ENCODE data around the gene GFI1B. TPM values are rescaled to one million over a fixed set of nuclear protein-coding genes. Genes with fewer than 3 reads are reported as not detected.

The GFI1B gene
- total and polyA plus RNA-seq, 10 of the 15 experiments (the other 5 are each of a cell fraction or from before 2014, with no cell fraction given) = 0.04 to 0.11 (median 0.05) TPM; not detected in 7

DNA sequence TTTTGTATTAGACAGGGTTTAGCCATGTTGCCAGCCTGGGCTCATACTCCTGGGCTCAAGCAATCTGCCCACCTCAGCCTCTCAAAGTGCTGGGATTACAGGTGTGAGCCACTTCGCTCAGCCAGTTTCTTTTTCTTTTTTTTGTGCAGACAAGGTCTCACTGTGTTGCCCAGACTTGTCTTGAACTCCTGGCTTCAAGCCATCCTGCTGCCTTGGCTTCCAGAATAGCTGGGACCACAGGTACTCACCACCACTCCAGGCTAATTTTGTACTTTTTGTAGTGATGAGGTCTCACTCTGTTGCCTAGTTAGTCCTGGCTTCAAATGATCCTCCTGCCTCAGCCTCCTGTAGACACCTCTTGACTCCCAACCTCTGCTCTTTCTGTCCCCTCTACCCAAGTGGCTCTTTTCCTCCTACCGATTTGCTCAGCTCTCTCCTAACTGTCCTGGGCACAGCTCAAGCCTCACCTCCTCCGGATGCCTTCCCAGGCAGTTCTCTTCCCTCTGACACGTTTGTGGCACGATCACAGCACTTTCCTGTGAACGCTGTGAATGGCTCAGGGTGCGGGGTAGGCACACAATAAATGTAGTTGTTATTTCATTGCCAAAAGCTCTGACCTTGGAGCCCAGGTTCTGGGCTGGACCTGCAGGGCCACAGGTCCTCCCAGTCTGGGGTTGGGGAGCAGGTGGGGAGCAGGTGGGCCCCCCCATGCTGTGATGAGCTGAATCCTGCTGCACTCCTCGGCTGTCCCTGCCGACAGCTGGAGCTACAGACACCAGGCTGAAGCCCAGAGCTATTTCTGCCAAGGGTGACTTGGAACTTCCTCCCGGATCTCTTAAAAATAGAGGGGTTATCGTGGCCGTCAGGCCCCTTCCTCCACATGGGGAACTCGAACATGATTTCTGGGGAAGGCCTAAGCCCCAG lies 23.9 kb downstream of the GFI1B start:
- ATAC-seq (no peak), DNase-seq (ENCODE audit: low read depth, low spot score) (no peak), FAIRE-seq (no peak)
- intact Hi-C loops (cut with micrococcal nuclease; ENCODE audit: unreplicated experiment) = no loop called here
- RAD21 ChIA-PET (ENCODE audit: unreplicated experiment) = interaction anchor here (1.1 kb wide), 1 partner anchor 20 kb away, joined by 3 read pairs; no protein-coding TSS in a partner anchor
- H3K79me2 ChIP-seq (ENCODE audit: control insufficient read depth, insufficient read depth, low read length) = no peaks in the 10 kb centered on the region
- no peaks in the 10 kb centered on the region for H3K36me3 ChIP-seq (ENCODE audit: control insufficient read depth in 2 of 2, insufficient read depth in 2 of 2, low read length in 1 of 2)
- in situ Hi-C loops (cut with MboI) = no loop called here
- H3K27ac ChIP-seq (ENCODE audit: control insufficient read depth, insufficient read depth) = no peak overlapping the region
- no peak overlapping the region for H2AFZ ChIP-seq (ENCODE audit: control insufficient read depth, low read depth, low read length)
- WGBS (ENCODE audit: insufficient coverage, insufficient replicate concordance, low lambda C conversion rate, missing lambda C conversion rate) = 6% methylated on average over 13 of the region's 13 CpGs
- no peaks in the 10 kb centered on the region; the same call in 2 of the 3 replicates for H3K9me3 ChIP-seq (replicated peaks; ENCODE audit: control insufficient read depth, insufficient read depth, low read length)
- no peak overlapping the region for H3K4me2 ChIP-seq (ENCODE audit: control insufficient read depth, insufficient read depth)
- H3K4me3 ChIP-seq = no peak overlapping the region
- SMC1A ChIA-PET (ENCODE audit: uncharacterized antibody, unreplicated experiment) = no interaction called here
- CTCF ChIA-PET = interaction anchor here (1.1 kb wide), 1 partner anchor 20 kb away, joined by 3 read pairs; no protein-coding TSS in a partner anchor
- peaks cover 3% of the 10 kb centered on the region in 2 experiments; a peak in 3 of 4 replicates for H3K27me3 ChIP-seq (replicated peaks in 1 of 2; ENCODE audit: control insufficient read depth in 2 of 2, insufficient read depth in 2 of 2, low read length in 1 of 2)
- POLR2A ChIA-PET = interaction anchor here (0.5 kb wide), 1 partner anchor 1870 kb away, joined by 3 read pairs; no protein-coding TSS in a partner anchor
- no peak overlapping the region for H3K9ac ChIP-seq (ENCODE audit: control insufficient read depth, insufficient read depth, low read length)
- BruUV-seq (replicated peaks) = no TSS peak
- H4K20me1 ChIP-seq (ENCODE audit: control insufficient read depth, insufficient read depth) = no peaks in the 10 kb centered on the region
- no peaks in the 10 kb centered on the region for H3K4me1 ChIP-seq (ENCODE audit: control insufficient read depth, insufficient read depth, low read length)
- no peak for TF ChIP-seq BRCA1 (IDR thresholded peaks at IDR 0.05; ENCODE audit: low read depth, low read length)
- TF ChIP-seq HDGF (IDR thresholded peaks at IDR 0.05) = no peak
- TF ChIP-seq SPI1 (IDR thresholded peaks at IDR 0.05; ENCODE audit: borderline replicate concordance, insufficient read depth, low read depth, low read length) = no peak
- TF ChIP-seq, protein P1, sequence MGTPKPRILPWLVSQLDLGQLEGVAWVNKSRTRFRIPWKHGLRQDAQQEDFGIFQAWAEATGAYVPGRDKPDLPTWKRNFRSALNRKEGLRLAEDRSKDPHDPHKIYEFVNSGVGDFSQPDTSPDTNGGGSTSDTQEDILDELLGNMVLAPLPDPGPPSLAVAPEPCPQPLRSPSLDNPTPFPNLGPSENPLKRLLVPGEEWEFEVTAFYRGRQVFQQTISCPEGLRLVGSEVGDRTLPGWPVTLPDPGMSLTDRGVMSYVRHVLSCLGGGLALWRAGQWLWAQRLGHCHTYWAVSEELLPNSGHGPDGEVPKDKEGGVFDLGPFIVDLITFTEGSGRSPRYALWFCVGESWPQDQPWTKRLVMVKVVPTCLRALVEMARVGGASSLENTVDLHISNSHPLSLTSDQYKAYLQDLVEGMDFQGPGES (IDR thresholded peaks at IDR 0.05) = no peak
- TF ChIP-seq ZNF274 (IDR thresholded peaks at IDR 0.05; ENCODE audit: insufficient read depth, insufficient read length) = no peak
- no peak for TF ChIP-seq NFYB (IDR thresholded peaks at IDR 0.05; ENCODE audit: insufficient read depth, low read depth, low read length)
- no peak for TF ChIP-seq NFXL1 (IDR thresholded peaks at IDR 0.05; ENCODE audit: borderline replicate concordance)
- TF ChIP-seq, protein P2, sequence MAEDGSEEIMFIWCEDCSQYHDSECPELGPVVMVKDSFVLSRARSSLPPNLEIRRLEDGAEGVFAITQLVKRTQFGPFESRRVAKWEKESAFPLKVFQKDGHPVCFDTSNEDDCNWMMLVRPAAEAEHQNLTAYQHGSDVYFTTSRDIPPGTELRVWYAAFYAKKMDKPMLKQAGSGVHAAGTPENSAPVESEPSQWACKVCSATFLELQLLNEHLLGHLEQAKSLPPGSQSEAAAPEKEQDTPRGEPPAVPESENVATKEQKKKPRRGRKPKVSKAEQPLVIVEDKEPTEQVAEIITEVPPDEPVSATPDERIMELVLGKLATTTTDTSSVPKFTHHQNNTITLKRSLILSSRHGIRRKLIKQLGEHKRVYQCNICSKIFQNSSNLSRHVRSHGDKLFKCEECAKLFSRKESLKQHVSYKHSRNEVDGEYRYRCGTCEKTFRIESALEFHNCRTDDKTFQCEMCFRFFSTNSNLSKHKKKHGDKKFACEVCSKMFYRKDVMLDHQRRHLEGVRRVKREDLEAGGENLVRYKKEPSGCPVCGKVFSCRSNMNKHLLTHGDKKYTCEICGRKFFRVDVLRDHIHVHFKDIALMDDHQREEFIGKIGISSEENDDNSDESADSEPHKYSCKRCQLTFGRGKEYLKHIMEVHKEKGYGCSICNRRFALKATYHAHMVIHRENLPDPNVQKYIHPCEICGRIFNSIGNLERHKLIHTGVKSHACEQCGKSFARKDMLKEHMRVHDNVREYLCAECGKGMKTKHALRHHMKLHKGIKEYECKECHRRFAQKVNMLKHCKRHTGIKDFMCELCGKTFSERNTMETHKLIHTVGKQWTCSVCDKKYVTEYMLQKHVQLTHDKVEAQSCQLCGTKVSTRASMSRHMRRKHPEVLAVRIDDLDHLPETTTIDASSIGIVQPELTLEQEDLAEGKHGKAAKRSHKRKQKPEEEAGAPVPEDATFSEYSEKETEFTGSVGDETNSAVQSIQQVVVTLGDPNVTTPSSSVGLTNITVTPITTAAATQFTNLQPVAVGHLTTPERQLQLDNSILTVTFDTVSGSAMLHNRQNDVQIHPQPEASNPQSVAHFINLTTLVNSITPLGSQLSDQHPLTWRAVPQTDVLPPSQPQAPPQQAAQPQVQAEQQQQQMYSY (CRISPR knock-in tag; IDR thresholded peaks at IDR 0.05) = no peak
- no peak for TF ChIP-seq SREBF2 (IDR thresholded peaks at IDR 0.05; ENCODE audit: low read length)
- TF ChIP-seq FOS (IDR thresholded peaks at IDR 0.05; ENCODE audit: borderline replicate concordance, extremely low read depth, insufficient read length) = no peak
- TF ChIP-seq, protein P3, sequence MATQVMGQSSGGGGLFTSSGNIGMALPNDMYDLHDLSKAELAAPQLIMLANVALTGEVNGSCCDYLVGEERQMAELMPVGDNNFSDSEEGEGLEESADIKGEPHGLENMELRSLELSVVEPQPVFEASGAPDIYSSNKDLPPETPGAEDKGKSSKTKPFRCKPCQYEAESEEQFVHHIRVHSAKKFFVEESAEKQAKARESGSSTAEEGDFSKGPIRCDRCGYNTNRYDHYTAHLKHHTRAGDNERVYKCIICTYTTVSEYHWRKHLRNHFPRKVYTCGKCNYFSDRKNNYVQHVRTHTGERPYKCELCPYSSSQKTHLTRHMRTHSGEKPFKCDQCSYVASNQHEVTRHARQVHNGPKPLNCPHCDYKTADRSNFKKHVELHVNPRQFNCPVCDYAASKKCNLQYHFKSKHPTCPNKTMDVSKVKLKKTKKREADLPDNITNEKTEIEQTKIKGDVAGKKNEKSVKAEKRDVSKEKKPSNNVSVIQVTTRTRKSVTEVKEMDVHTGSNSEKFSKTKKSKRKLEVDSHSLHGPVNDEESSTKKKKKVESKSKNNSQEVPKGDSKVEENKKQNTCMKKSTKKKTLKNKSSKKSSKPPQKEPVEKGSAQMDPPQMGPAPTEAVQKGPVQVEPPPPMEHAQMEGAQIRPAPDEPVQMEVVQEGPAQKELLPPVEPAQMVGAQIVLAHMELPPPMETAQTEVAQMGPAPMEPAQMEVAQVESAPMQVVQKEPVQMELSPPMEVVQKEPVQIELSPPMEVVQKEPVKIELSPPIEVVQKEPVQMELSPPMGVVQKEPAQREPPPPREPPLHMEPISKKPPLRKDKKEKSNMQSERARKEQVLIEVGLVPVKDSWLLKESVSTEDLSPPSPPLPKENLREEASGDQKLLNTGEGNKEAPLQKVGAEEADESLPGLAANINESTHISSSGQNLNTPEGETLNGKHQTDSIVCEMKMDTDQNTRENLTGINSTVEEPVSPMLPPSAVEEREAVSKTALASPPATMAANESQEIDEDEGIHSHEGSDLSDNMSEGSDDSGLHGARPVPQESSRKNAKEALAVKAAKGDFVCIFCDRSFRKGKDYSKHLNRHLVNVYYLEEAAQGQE (IDR thresholded peaks at IDR 0.05; ENCODE audit: low read depth, low read length) = no peak
- TF ChIP-seq, protein P4, sequence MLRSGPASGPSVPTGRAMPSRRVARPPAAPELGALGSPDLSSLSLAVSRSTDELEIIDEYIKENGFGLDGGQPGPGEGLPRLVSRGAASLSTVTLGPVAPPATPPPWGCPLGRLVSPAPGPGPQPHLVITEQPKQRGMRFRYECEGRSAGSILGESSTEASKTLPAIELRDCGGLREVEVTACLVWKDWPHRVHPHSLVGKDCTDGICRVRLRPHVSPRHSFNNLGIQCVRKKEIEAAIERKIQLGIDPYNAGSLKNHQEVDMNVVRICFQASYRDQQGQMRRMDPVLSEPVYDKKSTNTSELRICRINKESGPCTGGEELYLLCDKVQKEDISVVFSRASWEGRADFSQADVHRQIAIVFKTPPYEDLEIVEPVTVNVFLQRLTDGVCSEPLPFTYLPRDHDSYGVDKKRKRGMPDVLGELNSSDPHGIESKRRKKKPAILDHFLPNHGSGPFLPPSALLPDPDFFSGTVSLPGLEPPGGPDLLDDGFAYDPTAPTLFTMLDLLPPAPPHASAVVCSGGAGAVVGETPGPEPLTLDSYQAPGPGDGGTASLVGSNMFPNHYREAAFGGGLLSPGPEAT (IDR thresholded peaks at IDR 0.05; ENCODE audit: low read depth) = no peak

Data from GM12878 (cell line).